H9 (cell line): ENCODE measurements around the gene MRC1. TPM values are rescaled to one million over a fixed set of nuclear protein-coding genes. Genes with fewer than 3 reads are reported as not detected.

Source experiments
- DNase-seq: peaks from one replicate; pipeline ENCODE4 v3.0.0-alpha.2; 2017
- H2AFZ ChIP-seq: one replicate; pipeline ENCODE4 v1.6.1; 2013; ENCODE audit warnings: mild to moderate bottlenecking, low read length, control low read depth, moderate library complexity
- H2AK5ac ChIP-seq: 2 replicates; pipeline ENCODE4 v1.6.1; 2013; ENCODE audit warnings: low read length, control low read depth, mixed read lengths; ENCODE audit not compliant: insufficient read length
- H2BK120ac ChIP-seq: one replicate; pipeline ENCODE4 v1.6.1; 2013; ENCODE audit warnings: low read depth, mild to moderate bottlenecking, low read length, control low read depth, inconsistent platforms; ENCODE audit not compliant: poor library complexity, severe bottlenecking
- H2BK12ac ChIP-seq: 2 replicates; pipeline ENCODE4 v1.6.1; 2013; ENCODE audit warnings: low read length, control low read depth, mixed read lengths, low read depth; ENCODE audit not compliant: insufficient read length
- H2BK15ac ChIP-seq: 2 replicates; pipeline ENCODE4 v1.6.1; 2013; ENCODE audit warnings: low read depth, low read length, control low read depth
- H2BK20ac ChIP-seq: one replicate; pipeline ENCODE4 v1.6.1; 2013; ENCODE audit warnings: low read depth, mild to moderate bottlenecking, low read length, control low read depth, inconsistent platforms; ENCODE audit not compliant: poor library complexity, severe bottlenecking
- H2BK5ac ChIP-seq: 2 replicates; pipeline ENCODE4 v1.6.1; 2013; ENCODE audit warnings: low read length, control low read depth, mixed read lengths; ENCODE audit not compliant: insufficient read length
- H3K14ac ChIP-seq: 2 replicates; pipeline ENCODE4 v1.6.1; 2013; ENCODE audit warnings: low read length, control low read depth; ENCODE audit not compliant: insufficient read depth
- H3K18ac ChIP-seq: 2 replicates; pipeline ENCODE4 v1.6.1; 2013; ENCODE audit warnings: low read depth, mild to moderate bottlenecking, mixed read lengths, low read length, control low read depth; ENCODE audit not compliant: insufficient read length
- H3K23ac ChIP-seq: 2 replicates; pipeline ENCODE4 v1.6.1; 2013; ENCODE audit warnings: low read length, control low read depth, mixed read lengths, low read depth; ENCODE audit not compliant: insufficient read length
- H3K23me2 ChIP-seq: 2 replicates; pipeline ENCODE4 v1.6.1; 2013; ENCODE audit warnings: low read depth, mild to moderate bottlenecking, mixed read lengths, low read length, control low read depth; ENCODE audit not compliant: insufficient read length, poor library complexity, severe bottlenecking
- H3K27ac ChIP-seq: 2 replicates; pipeline ENCODE4 v1.5.1; 2013; ENCODE audit warnings: low read length, control low read depth, mixed read lengths, low read depth; ENCODE audit not compliant: insufficient read length
- H3K27me3 ChIP-seq: 2 replicates; pipeline ENCODE4 v1.6.1; 2013; ENCODE audit warnings: low read length, control low read depth, inconsistent platforms; ENCODE audit not compliant: insufficient read depth
- H3K4ac ChIP-seq: 2 replicates; pipeline ENCODE4 v1.6.1; 2013; ENCODE audit warnings: low read depth, mild to moderate bottlenecking, control low read depth, inconsistent platforms, low read length, moderate library complexity
- H3K4me1 ChIP-seq: 2 replicates; pipeline ENCODE4 v1.6.1; 2013; ENCODE audit warnings: low read length, control low read depth, inconsistent platforms; ENCODE audit not compliant: insufficient read depth
- H3K4me2 ChIP-seq: 2 replicates; pipeline ENCODE4 v1.6.1; 2013; ENCODE audit warnings: low read length, control low read depth, mixed read lengths; ENCODE audit not compliant: insufficient read length, insufficient read depth
- H3K56ac ChIP-seq: 2 replicates; pipeline ENCODE4 v1.6.1; 2013; ENCODE audit warnings: low read depth, mild to moderate bottlenecking, mixed read lengths, low read length, control low read depth; ENCODE audit not compliant: insufficient read length
- H3K79me1 ChIP-seq: 2 replicates; pipeline ENCODE4 v1.6.1; 2013; ENCODE audit warnings: low read depth, mild to moderate bottlenecking, moderate library complexity, low read length, control low read depth, inconsistent platforms; ENCODE audit not compliant: insufficient read depth, poor library complexity, severe bottlenecking
- H3K79me2 ChIP-seq: 2 replicates; pipeline ENCODE4 v1.6.1; 2013; ENCODE audit warnings: low read length, control low read depth, inconsistent platforms; ENCODE audit not compliant: insufficient read depth
- H3K9ac ChIP-seq: 2 replicates; pipeline ENCODE4 v1.6.1; 2013; ENCODE audit warnings: low read length, control low read depth, mixed read lengths; ENCODE audit not compliant: insufficient read length; ENCODE audit errors: extremely low read depth
- H3K9me3 ChIP-seq: one replicate; pipeline ENCODE4 v1.6.1; 2013; ENCODE audit warnings: low read depth, low read length, inconsistent platforms; ENCODE audit not compliant: control insufficient read depth
- H3T11ph ChIP-seq: one replicate; pipeline ENCODE4 v1.6.1; 2013; ENCODE audit warnings: mild to moderate bottlenecking, low read length, control low read depth, inconsistent platforms
- H4K20me1 ChIP-seq: one replicate; pipeline ENCODE4 v1.6.1; 2013; ENCODE audit not compliant: control insufficient read depth, insufficient read length, insufficient read depth
- H4K5ac ChIP-seq: 2 replicates; pipeline ENCODE4 v1.6.1; 2013; ENCODE audit warnings: low read depth, mild to moderate bottlenecking, mixed read lengths, low read length, control low read depth; ENCODE audit not compliant: insufficient read length
- H4K8ac ChIP-seq: replicated peaks from 2 replicates; pipeline ENCODE4 v1.6.1; 2013; ENCODE audit warnings: low read length, control low read depth, mixed read lengths, low read depth; ENCODE audit not compliant: insufficient read length
- H4K91ac ChIP-seq: 2 replicates; pipeline ENCODE4 v1.6.1; 2013; ENCODE audit warnings: low read depth, mild to moderate bottlenecking, moderate library complexity, mixed read lengths, low read length, control low read depth; ENCODE audit not compliant: insufficient read length
- H3K27ac Mint-ChIP-seq, 3 experiments: 2 replicates in 2 of 3; 3 replicates in 1 of 3; pipeline ENCODE4 v1.8.0; 2020 to 2021; ENCODE audit warnings: mixed read lengths in 3 of 3, mild to moderate bottlenecking in 1 of 3, moderate library complexity in 1 of 3
- H3K27me3 Mint-ChIP-seq: 2 replicates; pipeline ENCODE4 v1.8.0; 2021; ENCODE audit warnings: low read depth, mild to moderate bottlenecking, moderate library complexity, mixed read lengths
- H3K36me3 Mint-ChIP-seq, 3 experiments: 2 replicates in 2 of 3; 3 replicates in 1 of 3; pipeline ENCODE4 v1.8.0; 2020 to 2021; ENCODE audit warnings: low read depth in 3 of 3, mixed read lengths in 3 of 3; ENCODE audit not compliant: insufficient read depth in 1 of 3
- H3K4me1 Mint-ChIP-seq, 2 experiments: 2 replicates each; pipeline ENCODE4 v1.8.0; 2020; ENCODE audit warnings: mixed read lengths in 2 of 2
- H3K4me3 Mint-ChIP-seq, 2 experiments: 2 replicates in 1 of 2; 3 replicates in 1 of 2; pipeline ENCODE4 v1.8.0; 2020 to 2021; ENCODE audit warnings: mild to moderate bottlenecking in 2 of 2, mixed read lengths in 2 of 2, moderate library complexity in 1 of 2
- H3K9me3 Mint-ChIP-seq, 2 experiments: 2 replicates in 1 of 2; 3 replicates in 1 of 2; pipeline ENCODE4 v1.8.0; 2020; ENCODE audit warnings: mild to moderate bottlenecking in 2 of 2, mixed read lengths in 2 of 2, moderate library complexity in 1 of 2
- WGBS: extraction: QIAGEN DNeasy Blood & Tissue Kit; methylation state at CpG from one replicate; pipeline ENCODE4 v1.1.7; 2013; ENCODE audit warnings: missing lambda C conversion rate, low lambda C conversion rate, mixed read lengths; ENCODE audit not compliant: insufficient read length; ENCODE audit errors: extremely low coverage; 5-methylcytosine and 5-hydroxymethylcytosine counted together
- total RNA-seq: library from RNA; stranded (reverse); gene quantifications from 2 replicates; pipeline ENCODE4 v1.2.1, GENCODE V29; 2021
- TF ChIP-seq, protein P1 (sequence below): fragments of 200-600 bp; sonication (generic); conservative IDR thresholded peaks from 3 replicates; pipeline ENCODE4 v1.8.0; 2021; ENCODE audit warnings: antibody characterized with exemption, mild to moderate bottlenecking

MRC1 gene
- total RNA-seq, 1 experiment from 2014 or later: not detected

DNA sequence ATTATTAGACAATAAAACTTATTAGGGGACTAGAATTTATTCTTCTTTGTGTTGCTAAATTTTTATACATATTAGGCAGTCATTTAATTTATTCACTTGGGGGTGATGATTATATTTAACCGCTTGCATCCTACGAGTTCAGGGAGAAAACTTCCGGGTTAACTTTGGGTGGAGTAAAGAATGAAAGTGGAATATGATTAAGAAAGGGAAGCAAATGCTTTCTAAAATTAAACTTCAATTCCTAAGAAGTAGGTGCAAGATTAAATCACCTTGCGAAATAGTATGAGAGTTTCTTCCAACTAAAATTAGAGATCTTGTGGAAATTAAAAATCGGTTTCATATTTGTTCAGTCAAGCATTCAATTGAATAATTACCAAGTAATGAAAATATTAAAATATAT lies 33.5 kb downstream of the MRC1 start:
- no peaks in the 10 kb centered on the region for H4K20me1 ChIP-seq
- H2BK12ac ChIP-seq: no peak overlapping the region
- no peak overlapping the region for H3K4ac ChIP-seq
- no peak overlapping the region for H3K4me3 Mint-ChIP-seq
- H2BK120ac ChIP-seq: no peak overlapping the region
- no peak overlapping the region for H3K4me2 ChIP-seq
- H2BK5ac ChIP-seq: no peak overlapping the region
- H4K5ac ChIP-seq: no peak overlapping the region
- H3K27me3 ChIP-seq: no peaks in the 10 kb centered on the region
- H3K79me1 ChIP-seq: no peaks in the 10 kb centered on the region
- H4K91ac ChIP-seq: no peak overlapping the region
- no peak overlapping the region for H3T11ph ChIP-seq
- no peak overlapping the region for H3K56ac ChIP-seq
- TF ChIP-seq, protein P1, sequence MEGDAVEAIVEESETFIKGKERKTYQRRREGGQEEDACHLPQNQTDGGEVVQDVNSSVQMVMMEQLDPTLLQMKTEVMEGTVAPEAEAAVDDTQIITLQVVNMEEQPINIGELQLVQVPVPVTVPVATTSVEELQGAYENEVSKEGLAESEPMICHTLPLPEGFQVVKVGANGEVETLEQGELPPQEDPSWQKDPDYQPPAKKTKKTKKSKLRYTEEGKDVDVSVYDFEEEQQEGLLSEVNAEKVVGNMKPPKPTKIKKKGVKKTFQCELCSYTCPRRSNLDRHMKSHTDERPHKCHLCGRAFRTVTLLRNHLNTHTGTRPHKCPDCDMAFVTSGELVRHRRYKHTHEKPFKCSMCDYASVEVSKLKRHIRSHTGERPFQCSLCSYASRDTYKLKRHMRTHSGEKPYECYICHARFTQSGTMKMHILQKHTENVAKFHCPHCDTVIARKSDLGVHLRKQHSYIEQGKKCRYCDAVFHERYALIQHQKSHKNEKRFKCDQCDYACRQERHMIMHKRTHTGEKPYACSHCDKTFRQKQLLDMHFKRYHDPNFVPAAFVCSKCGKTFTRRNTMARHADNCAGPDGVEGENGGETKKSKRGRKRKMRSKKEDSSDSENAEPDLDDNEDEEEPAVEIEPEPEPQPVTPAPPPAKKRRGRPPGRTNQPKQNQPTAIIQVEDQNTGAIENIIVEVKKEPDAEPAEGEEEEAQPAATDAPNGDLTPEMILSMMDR: no peak
- H3K9me3 Mint-ChIP-seq: no peaks in the 10 kb centered on the region
- no peaks in the 10 kb centered on the region for H3K9me3 ChIP-seq
- DNase-seq: no peak
- no peak overlapping the region for H2AFZ ChIP-seq
- H3K9ac ChIP-seq: no peak overlapping the region
- H3K18ac ChIP-seq: no peak overlapping the region
- H3K4me1 Mint-ChIP-seq: no peaks in the 10 kb centered on the region
- no peaks in the 10 kb centered on the region for H3K36me3 Mint-ChIP-seq
- H3K14ac ChIP-seq: no peak overlapping the region
- no peak overlapping the region for H3K27ac Mint-ChIP-seq
- H3K27me3 Mint-ChIP-seq: no peaks in the 10 kb centered on the region
- no peaks in the 10 kb centered on the region for H3K79me2 ChIP-seq
- no CpG with 5 or more reads among the region's 5 CpGs for WGBS
- no peak overlapping the region for H3K27ac ChIP-seq
- no peak overlapping the region for H2BK20ac ChIP-seq
- H4K8ac ChIP-seq: no peak overlapping the region
- no peaks in the 10 kb centered on the region for H3K4me1 ChIP-seq
- H3K23me2 ChIP-seq: no peaks in the 10 kb centered on the region
- H2AK5ac ChIP-seq: no peak overlapping the region
- H3K23ac ChIP-seq: no peak overlapping the region
- no peak overlapping the region for H2BK15ac ChIP-seq
